HepG2 (cell line): ENCODE results near the gene ATRNL1. TPM values are rescaled to one million over a fixed set of nuclear protein-coding genes. Genes with fewer than 3 reads are reported as not detected.

ENCODE experiments used
- ATAC-seq: fragments of 200-7000 bp; cut with Tn5 transposase; 3 replicates; pipeline ENCODE4 v1.9.1; 2020; ENCODE audit warnings: mild to moderate bottlenecking, moderate library complexity
- BruUV-seq: library from RNA; stranded (reverse); fragments of 400-500 nt; replicated peaks from 2 replicates; lab custom pipeline; 2021; lab: Mats Ljungman, UMichigan
- CTCF ChIA-PET: fragments of 300-600 bp; formaldehyde crosslinking; extraction: SDS; loops from one replicate; lab custom pipeline; 2021; ENCODE audit warnings: low total read pairs, inconsistent platforms, low intra/inter-chr PET ratio; lab: Yijun Ruan, JAX
- POLR2A ChIA-PET: fragments of 350-600 bp; sonication (Branson Sonifier 250); formaldehyde crosslinking; loops from one replicate; lab custom pipeline; 2020; ENCODE audit warnings: antibody characterized with exemption, inconsistent platforms; lab: Yijun Ruan, JAX
- DNase-seq: peaks from one replicate; pipeline ENCODE4 v3.0.0-alpha.2; 2015; ENCODE audit warnings: low spot score
- FAIRE-seq: peaks from 3 replicates; lab custom pipeline; 2011; peaks lifted over from hg19 to GRCh38; lab: Jason Lieb, UNC
- H2AFZ ChIP-seq: one replicate; pipeline ENCODE4 v1.6.1; 2011; ENCODE audit warnings: low read length, inconsistent platforms
- H3K27ac ChIP-seq: fragments of 300-600 bp; 3 replicates; pipeline ENCODE4 v1.8.0; 2011; ENCODE audit warnings: mixed run types, mild to moderate bottlenecking, mixed read lengths, low read length, inconsistent platforms; ENCODE audit not compliant: insufficient read depth; ENCODE audit errors: extremely low read length
- H3K27me3 ChIP-seq, 2 experiments: fragments of 200-600 bp in 1 of 2; 2 replicates in 1 of 2; 3 replicates in 1 of 2; pipeline versions ENCODE4 v1.6.0 to v1.8.0; 2011; ENCODE audit warnings: low read length in 2 of 2, mild to moderate bottlenecking in 2 of 2, moderate library complexity in 2 of 2, inconsistent platforms in 1 of 2; ENCODE audit not compliant: insufficient read depth in 2 of 2, control insufficient read depth in 1 of 2
- H3K36me3 ChIP-seq, 2 experiments: fragments of 200-600 bp in 1 of 2; replicated peaks in 1 of 2; 2 replicates in 1 of 2; 3 replicates in 1 of 2; pipeline versions ENCODE4 v1.5.1 to v1.8.0; 2011; ENCODE audit warnings: low read length in 2 of 2, inconsistent platforms in 1 of 2; ENCODE audit not compliant: insufficient read depth in 2 of 2, control insufficient read depth in 1 of 2
- H3K4me1 ChIP-seq: 2 replicates; pipeline ENCODE4 v1.5.1; 2012; ENCODE audit warnings: low read length, inconsistent platforms; ENCODE audit not compliant: insufficient read depth
- H3K4me2 ChIP-seq: 2 replicates; pipeline ENCODE4 v1.6.0; 2011; ENCODE audit warnings: low read depth, low read length, inconsistent platforms
- H3K4me3 ChIP-seq, 3 experiments: fragments of 200-600 bp in 1 of 3; sonication (generic), shearing (Covaris generic) in 1 of 3; replicated peaks in 1 of 3; 2 replicates each; pipeline ENCODE4 v1.5.1; 2011 to 2016; ENCODE audit warnings: low read length in 3 of 3, inconsistent platforms in 2 of 3, low read depth in 2 of 3, mild to moderate bottlenecking in 2 of 3, control low read depth in 1 of 3, mixed read lengths in 1 of 3; ENCODE audit not compliant: insufficient read depth in 1 of 3
- H3K79me2 ChIP-seq: one replicate; pipeline ENCODE4 v1.6.1; 2011; ENCODE audit warnings: low read length, inconsistent platforms; ENCODE audit not compliant: insufficient read depth
- H3K9ac ChIP-seq: 2 replicates; pipeline ENCODE4 v1.6.0; 2011; ENCODE audit warnings: mild to moderate bottlenecking, low read depth, low read length, inconsistent platforms; ENCODE audit not compliant: insufficient read depth
- H3K9me3 ChIP-seq: 2 replicates; pipeline ENCODE4 v1.5.1; 2012; ENCODE audit warnings: mild to moderate bottlenecking, low read length
- H4K20me1 ChIP-seq: 2 replicates; pipeline ENCODE4 v1.6.0; 2011; ENCODE audit warnings: inconsistent platforms, mild to moderate bottlenecking, low read length, moderate library complexity; ENCODE audit not compliant: insufficient read depth
- BRCA1 ChIP-seq: sonication (generic); formaldehyde crosslinking; IDR thresholded peaks from 2 replicates; pipeline ENCODE4 v1.4.0; 2020; ENCODE audit warnings: missing genetic modification reagents
- ERF ChIP-seq: IDR thresholded peaks from 2 replicates; pipeline ENCODE4 v1.6.1; 2018; ENCODE audit warnings: missing biosample characterization, missing genetic modification reagents
- HMG20B ChIP-seq: conservative IDR thresholded peaks from 2 replicates; pipeline ENCODE4 v1.6.1; 2016; ENCODE audit warnings: missing genetic modification reagents, missing compliant biosample characterization
- HMGXB3 ChIP-seq: sonication (generic); formaldehyde crosslinking; IDR thresholded peaks from 2 replicates; pipeline ENCODE4 v1.4.0; 2020; ENCODE audit warnings: missing genetic modification reagents, borderline replicate concordance
- HOXA9 ChIP-seq: sonication (generic); formaldehyde crosslinking; IDR thresholded peaks from 2 replicates; pipeline ENCODE4 v1.8.1; 2022; ENCODE audit warnings: missing genetic modification reagents, mild to moderate bottlenecking, moderate library complexity, borderline replicate concordance
- PTBP1 ChIP-seq: fragments of 200-400 bp; formaldehyde crosslinking; IDR thresholded peaks from 2 replicates; pipeline ENCODE4 v1.6.1; 2018; ENCODE audit warnings: low read length, low read depth; ENCODE audit not compliant: poor library complexity, severe bottlenecking
- TBX2 ChIP-seq: sonication (generic); formaldehyde crosslinking; IDR thresholded peaks from 2 replicates; pipeline ENCODE4 v1.5.0; 2020; ENCODE audit warnings: missing genetic modification reagents, mild to moderate bottlenecking, borderline replicate concordance
- ZFAT ChIP-seq: sonication (generic); formaldehyde crosslinking; conservative IDR thresholded peaks from 2 replicates; pipeline ENCODE4 v1.8.1; 2023; ENCODE audit warnings: missing genetic modification reagents, inconsistent platforms
- ZNF746 ChIP-seq: sonication (generic); formaldehyde crosslinking; IDR thresholded peaks from 2 replicates; pipeline ENCODE4 v1.8.0; 2022; ENCODE audit warnings: mild to moderate bottlenecking, missing genetic modification reagents
- ZNF770 ChIP-seq: sonication (generic); formaldehyde crosslinking; IDR thresholded peaks from 2 replicates; pipeline ENCODE4 v1.5.0; 2020; ENCODE audit warnings: mild to moderate bottlenecking, missing genetic modification reagents
- WGBS: methylation state at CpG from one replicate; pipeline ENCODE4 v1.1.6; 2017; ENCODE audit warnings: low lambda C conversion rate; 5-methylcytosine and 5-hydroxymethylcytosine counted together
- in situ Hi-C: cut with HindIII; loops from 2 replicates; pipeline ENCODE4 v1.10.0; 2017; ENCODE audit warnings: low pct_unique_long_range_greater_than_20kb; ENCODE audit not compliant: extremely low pct_ligation_motif_present
- intact Hi-C: fragments of 100-400 bp; cut with micrococcal nuclease; formaldehyde crosslinking; loops from one replicate; pipeline ENCODE4 v1.10.0; 2022; ENCODE audit not compliant: unreplicated experiment
- polyA plus RNA-seq, 8 experiments: library from polyadenylated mRNA; depleted of rRNA in 3 of 8; stranded (reverse) in 7 of 8; unstranded in 1 of 8; fragments of >200 nt; fragmentation: Illumina TruSeq in 4 of 8; extraction: Trizol in 4 of 8; gene quantifications; 2 replicates each; pipeline versions ENCODE4 v1.2.1 to v1.2.3, GENCODE V29; 2011 to 2016; ENCODE audit warnings: low read depth in 4 of 8, missing spikeins in 1 of 8, mixed read lengths in 1 of 8; ENCODE audit not compliant: insufficient read depth in 1 of 8
- total RNA-seq, 5 experiments: library from RNA; depleted of rRNA; stranded (reverse); fragments of >200 nt; fragmentation: Illumina TruSeq; extraction: Trizol; gene quantifications; 2 replicates each; pipeline ENCODE4 v1.2.3, GENCODE V29; 2016; ENCODE audit warnings: low read depth in 1 of 5

ATRNL1 gene
- total and polyA plus RNA-seq, 2 of the 13 experiments (the other 11 are each of a cell fraction or from before 2014, with no cell fraction given): 0.04 TPM; not detected in 1

GRCh38 chr10:115558252-115558651 lies 465.1 kb downstream of the ATRNL1 start:
- CTCF ChIA-PET: no interaction called here
- no peak overlapping the region for H3K27ac ChIP-seq
- no peak overlapping the region for H3K9ac ChIP-seq
- WGBS: 30% methylated on average over 3 of the region's 3 CpGs
- no peak overlapping the region for H2AFZ ChIP-seq
- H3K4me3 ChIP-seq: no peak overlapping the region
- no peak overlapping the region for H3K4me2 ChIP-seq
- DNase-seq (no peak), FAIRE-seq (no peak), ATAC-seq (no peak)
- H3K4me1 ChIP-seq: no peaks in the 10 kb centered on the region
- no peak for TF ChIP-seq ZFAT (CRISPR knock-in tag)
- no peak for TF ChIP-seq ZNF770 (CRISPR knock-in tag)
- no peak for TF ChIP-seq ZNF746 (CRISPR knock-in tag)
- no peak for TF ChIP-seq HMGXB3 (CRISPR knock-in tag)
- TF ChIP-seq BRCA1 (CRISPR knock-in tag): no peak
- no peak for TF ChIP-seq HMG20B (CRISPR knock-in tag)
- TF ChIP-seq HOXA9: no peak
- TF ChIP-seq ERF: no peak
- TF ChIP-seq PTBP1: no peak
- no peak for TF ChIP-seq TBX2 (CRISPR knock-in tag)
- no peaks in the 10 kb centered on the region for H3K79me2 ChIP-seq
- BruUV-seq: no TSS peak
- POLR2A ChIA-PET: no interaction called here
- intact Hi-C loops (no loop called here), in situ Hi-C loops (no loop called here)
- no peaks in the 10 kb centered on the region for H3K27me3 ChIP-seq
- H3K36me3 ChIP-seq: no peaks in the 10 kb centered on the region
- H3K9me3 ChIP-seq: no peaks in the 10 kb centered on the region
- no peaks in the 10 kb centered on the region for H4K20me1 ChIP-seq
